ENCODE data around the gene TIAM2.

DNA sequence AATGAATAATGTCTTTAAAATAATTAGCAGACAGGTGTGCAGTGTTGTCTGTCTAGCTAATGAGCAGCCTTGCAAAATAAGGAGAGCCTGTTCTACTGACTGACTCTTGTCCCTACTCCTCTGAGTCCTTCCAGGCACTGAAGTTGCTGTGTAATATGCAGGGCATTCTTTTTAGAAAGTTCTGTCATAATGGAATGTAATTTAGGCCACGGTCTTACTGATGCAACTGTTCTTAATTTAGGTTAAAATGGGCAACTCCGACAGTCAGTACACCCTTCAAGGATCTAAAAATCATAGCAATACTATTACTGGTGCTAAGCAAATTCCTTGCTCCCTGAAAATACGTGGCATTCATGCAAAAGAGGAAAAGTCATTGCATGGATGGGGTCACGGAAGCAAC is 133.9 kb downstream of the TIAM2 start:
- TF ChIP-seq, protein P1, sequence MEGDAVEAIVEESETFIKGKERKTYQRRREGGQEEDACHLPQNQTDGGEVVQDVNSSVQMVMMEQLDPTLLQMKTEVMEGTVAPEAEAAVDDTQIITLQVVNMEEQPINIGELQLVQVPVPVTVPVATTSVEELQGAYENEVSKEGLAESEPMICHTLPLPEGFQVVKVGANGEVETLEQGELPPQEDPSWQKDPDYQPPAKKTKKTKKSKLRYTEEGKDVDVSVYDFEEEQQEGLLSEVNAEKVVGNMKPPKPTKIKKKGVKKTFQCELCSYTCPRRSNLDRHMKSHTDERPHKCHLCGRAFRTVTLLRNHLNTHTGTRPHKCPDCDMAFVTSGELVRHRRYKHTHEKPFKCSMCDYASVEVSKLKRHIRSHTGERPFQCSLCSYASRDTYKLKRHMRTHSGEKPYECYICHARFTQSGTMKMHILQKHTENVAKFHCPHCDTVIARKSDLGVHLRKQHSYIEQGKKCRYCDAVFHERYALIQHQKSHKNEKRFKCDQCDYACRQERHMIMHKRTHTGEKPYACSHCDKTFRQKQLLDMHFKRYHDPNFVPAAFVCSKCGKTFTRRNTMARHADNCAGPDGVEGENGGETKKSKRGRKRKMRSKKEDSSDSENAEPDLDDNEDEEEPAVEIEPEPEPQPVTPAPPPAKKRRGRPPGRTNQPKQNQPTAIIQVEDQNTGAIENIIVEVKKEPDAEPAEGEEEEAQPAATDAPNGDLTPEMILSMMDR (conservative IDR thresholded peaks at IDR 0.05; ENCODE audit: low read depth, low read length) = no peak
- TF ChIP-seq EZH2 (IDR thresholded peaks at IDR 0.05; ENCODE audit: borderline replicate concordance, low read depth, low read length, poor library complexity, severe bottlenecking) = no peak

All from A673 (cell line).